Endodermal cell (in vitro differentiated cells): Measurements from ENCODE around the gene CCDC196. TPM values are rescaled to one million over a fixed set of nuclear protein-coding genes. Genes with fewer than 3 reads are reported as not detected.
A peak's percentile ranks its signal among the peaks of the same experiment; 100 is the strongest.

Source experiments
- DNase-seq: peaks from one replicate; pipeline ENCODE4 v3.0.0-alpha.2; 2017
- H3K27ac ChIP-seq: 2 replicates; pipeline ENCODE4 v1.5.1; 2013; ENCODE audit warnings: mild to moderate bottlenecking, low read depth, low read length, moderate library complexity
- H3K27me3 ChIP-seq: 2 replicates; pipeline ENCODE4 v1.6.1; 2013; ENCODE audit warnings: mild to moderate bottlenecking, low read length, moderate library complexity; ENCODE audit not compliant: insufficient read depth, control insufficient read depth, poor library complexity, severe bottlenecking
- H3K36me3 ChIP-seq: 2 replicates; pipeline ENCODE4 v1.7.0; 2013; ENCODE audit warnings: mild to moderate bottlenecking, low read length, moderate library complexity; ENCODE audit not compliant: control insufficient read depth, insufficient read depth
- H3K4me1 ChIP-seq: one replicate; pipeline ENCODE4 v1.7.0; 2013; ENCODE audit warnings: low read length; ENCODE audit not compliant: control insufficient read depth, insufficient read depth
- H3K4me3 ChIP-seq: 2 replicates; pipeline ENCODE4 v1.5.1; 2013; ENCODE audit warnings: mild to moderate bottlenecking, low read length, moderate library complexity
- H3K9ac ChIP-seq: 2 replicates; pipeline ENCODE4 v1.6.1; 2013; ENCODE audit warnings: mild to moderate bottlenecking, low read length, moderate library complexity; ENCODE audit not compliant: poor library complexity, severe bottlenecking; ENCODE audit errors: extremely low read depth
- H3K9me3 ChIP-seq: 2 replicates; pipeline ENCODE4 v1.6.1; 2013; ENCODE audit warnings: mild to moderate bottlenecking, low read length, moderate library complexity; ENCODE audit not compliant: control insufficient read depth
- H3K27ac Mint-ChIP-seq: 2 replicates; pipeline ENCODE4 v1.8.0; 2020; ENCODE audit warnings: mixed read lengths
- H3K27me3 Mint-ChIP-seq: 2 replicates; pipeline ENCODE4 v1.8.0; 2021; ENCODE audit warnings: mild to moderate bottlenecking, mixed read lengths; ENCODE audit not compliant: insufficient read depth
- H3K36me3 Mint-ChIP-seq: 2 replicates; pipeline ENCODE4 v1.8.0; 2020; ENCODE audit warnings: low read depth, mixed read lengths
- H3K4me1 Mint-ChIP-seq: 2 replicates; pipeline ENCODE4 v1.8.0; 2020; ENCODE audit warnings: mixed read lengths
- H3K4me3 Mint-ChIP-seq: 2 replicates; pipeline ENCODE4 v1.8.0; 2020; ENCODE audit warnings: mild to moderate bottlenecking, moderate library complexity, mixed read lengths
- H3K9me3 Mint-ChIP-seq: 2 replicates; pipeline ENCODE4 v1.8.0; 2020; ENCODE audit warnings: mild to moderate bottlenecking, mixed read lengths
- WGBS, 2 experiments: methylation state at CpG; one replicate each; pipeline versions ENCODE4 v1.1.5 to v1.1.7; 2013; ENCODE audit warnings: missing lambda C conversion rate in 2 of 2, mixed read lengths in 1 of 2; ENCODE audit not compliant: insufficient coverage in 1 of 2, insufficient read length in 1 of 2; 5-methylcytosine and 5-hydroxymethylcytosine counted together
- total RNA-seq, 2 donors: library from RNA; stranded (reverse); fragmentation: NEBNext Ultra II Directional in 1 of 2; extraction: Animal tissue kit (Norgen Biotek cat#: 25700) in 1 of 2; gene quantifications; 2 replicates in 1 of 2; 3 replicates in 1 of 2; pipeline ENCODE4 v1.2.1, GENCODE V29; 2021
- TF ChIP-seq, protein P1 (sequence below): fragments of 200-600 bp; sonication (generic); conservative IDR thresholded peaks from 2 replicates; pipeline ENCODE4 v1.5.0; 2021; ENCODE audit warnings: antibody characterized with exemption, mild to moderate bottlenecking

CCDC196 gene
- total RNA-seq, 2 donors from 2014 or later = not detected

DNA sequence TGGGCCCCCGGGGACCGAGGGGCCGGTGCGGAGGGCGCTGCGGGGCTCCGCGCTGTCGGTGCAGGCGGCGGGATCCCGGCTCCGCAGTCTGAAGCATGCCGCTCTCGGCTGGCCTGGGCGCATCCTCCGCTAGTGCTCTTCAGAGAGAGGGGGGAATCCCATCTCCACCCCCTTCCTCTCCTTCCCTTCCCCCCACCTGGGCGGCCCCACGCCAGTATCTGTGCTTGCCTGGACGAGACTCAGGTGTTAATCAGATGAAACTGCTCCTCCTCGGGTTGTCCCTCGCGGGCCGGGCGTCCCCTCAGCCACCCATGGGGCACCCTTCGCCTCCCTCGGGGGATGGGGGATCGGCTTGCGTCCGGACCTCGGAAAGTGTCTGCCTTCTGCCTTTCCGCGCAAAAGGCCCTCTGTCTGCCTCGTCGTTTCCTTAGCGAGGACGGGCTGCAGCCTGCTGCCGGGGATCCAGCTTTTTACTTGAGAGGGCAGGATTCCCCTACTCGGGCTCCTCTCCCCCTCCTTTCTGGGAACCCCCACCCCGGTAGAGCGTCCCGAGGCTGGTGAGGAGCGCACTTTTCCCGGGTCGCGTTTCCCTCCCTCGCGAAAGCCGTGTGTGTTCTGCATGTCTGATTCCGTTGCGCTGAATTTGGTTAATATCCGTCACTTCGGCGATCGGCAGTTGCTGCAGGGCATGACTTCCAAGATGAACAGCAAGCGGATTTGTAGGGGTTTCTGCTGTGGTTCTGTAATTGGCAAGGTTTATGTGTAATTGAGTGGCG lies 22.9 kb downstream of the CCDC196 start:
- Histone ChIP-seq H3K9ac (peak overlapping the region; percentile 65), H3K4me1 (no peaks in the 10 kb centered on the region), H3K9me3 (peaks cover 25% of the 10 kb centered on the region), H3K27me3 (peaks cover 22% of the 10 kb centered on the region), H3K36me3 (no peaks in the 10 kb centered on the region), H3K4me3 (peak overlapping the region; percentile 96), H3K27ac (peak overlapping the region; percentile 78)
- 0% methylated on average over 18 to 57 of the region's 57 CpGs for WGBS, 2 experiments
- Mint-ChIP-seq H3K9me3 (peaks cover 19% of the 10 kb centered on the region), H3K36me3 (no peaks in the 10 kb centered on the region), H3K27ac (no peak overlapping the region), H3K4me3 (peak overlapping the region; percentile 90), H3K27me3 (peaks cover 43% of the 10 kb centered on the region), H3K4me1 (peaks cover 4% of the 10 kb centered on the region)
- DNase-seq = peak; percentile 69
- TF ChIP-seq, protein P1, sequence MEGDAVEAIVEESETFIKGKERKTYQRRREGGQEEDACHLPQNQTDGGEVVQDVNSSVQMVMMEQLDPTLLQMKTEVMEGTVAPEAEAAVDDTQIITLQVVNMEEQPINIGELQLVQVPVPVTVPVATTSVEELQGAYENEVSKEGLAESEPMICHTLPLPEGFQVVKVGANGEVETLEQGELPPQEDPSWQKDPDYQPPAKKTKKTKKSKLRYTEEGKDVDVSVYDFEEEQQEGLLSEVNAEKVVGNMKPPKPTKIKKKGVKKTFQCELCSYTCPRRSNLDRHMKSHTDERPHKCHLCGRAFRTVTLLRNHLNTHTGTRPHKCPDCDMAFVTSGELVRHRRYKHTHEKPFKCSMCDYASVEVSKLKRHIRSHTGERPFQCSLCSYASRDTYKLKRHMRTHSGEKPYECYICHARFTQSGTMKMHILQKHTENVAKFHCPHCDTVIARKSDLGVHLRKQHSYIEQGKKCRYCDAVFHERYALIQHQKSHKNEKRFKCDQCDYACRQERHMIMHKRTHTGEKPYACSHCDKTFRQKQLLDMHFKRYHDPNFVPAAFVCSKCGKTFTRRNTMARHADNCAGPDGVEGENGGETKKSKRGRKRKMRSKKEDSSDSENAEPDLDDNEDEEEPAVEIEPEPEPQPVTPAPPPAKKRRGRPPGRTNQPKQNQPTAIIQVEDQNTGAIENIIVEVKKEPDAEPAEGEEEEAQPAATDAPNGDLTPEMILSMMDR = no peak

DNA sequence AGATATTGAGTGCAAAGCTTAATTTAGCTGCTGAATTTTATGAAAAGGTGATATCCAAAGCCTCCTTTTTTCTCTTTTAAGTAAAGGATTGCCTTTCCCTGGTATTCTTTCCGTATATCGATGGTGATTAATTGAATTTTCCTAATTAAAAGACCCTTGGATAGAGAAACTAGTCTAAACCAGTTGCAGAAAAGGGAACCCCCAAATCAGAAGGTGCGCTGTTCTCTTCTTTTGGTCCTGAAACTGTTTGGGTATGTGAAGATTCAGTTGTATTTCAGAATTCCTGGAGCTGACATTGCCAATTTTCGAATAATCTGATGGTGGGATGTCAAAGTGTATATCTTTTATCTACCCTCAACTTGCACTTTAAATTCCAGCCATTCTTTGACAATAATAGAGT lies 23.7 kb downstream of the CCDC196 start:
- Mint-ChIP-seq H3K27me3 (peaks cover 46% of the 10 kb centered on the region), H3K4me1 (peaks cover 4% of the 10 kb centered on the region), H3K36me3 (no peaks in the 10 kb centered on the region), H3K4me3 (peak overlapping the region; percentile 90), H3K9me3 (peaks cover 19% of the 10 kb centered on the region), H3K27ac (no peak overlapping the region)
- Histone ChIP-seq H3K36me3 (no peaks in the 10 kb centered on the region), H3K27me3 (peaks cover 22% of the 10 kb centered on the region), H3K4me3 (peak overlapping the region; percentile 96), H3K27ac (no peak overlapping the region), H3K9ac (no peak overlapping the region), H3K9me3 (peaks cover 18% of the 10 kb centered on the region), H3K4me1 (no peaks in the 10 kb centered on the region)
- TF ChIP-seq, protein P1 = no peak
- WGBS, 2 experiments = 60 to 61% methylated on average over 2 to 3 of the region's 4 CpGs
- DNase-seq = no peak

DNA sequence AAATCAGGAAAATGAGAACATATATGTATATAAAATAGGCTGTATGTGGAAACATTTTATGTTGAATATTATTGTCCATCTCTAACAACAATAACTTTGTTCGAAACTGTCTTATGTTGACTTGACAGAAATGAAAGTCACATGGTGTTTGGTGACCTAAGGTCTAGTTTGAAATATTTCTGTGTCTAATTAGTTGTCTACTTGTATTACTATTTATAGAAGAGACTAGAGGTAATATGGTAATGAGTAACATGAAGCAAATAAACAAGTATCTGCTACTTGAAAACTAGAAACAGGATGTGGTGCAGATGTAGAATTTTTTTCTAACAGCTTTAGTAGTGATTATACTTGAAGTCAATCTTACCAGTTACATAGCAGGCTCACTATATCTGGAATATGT lies 25.7 kb downstream of the CCDC196 start:
- Histone ChIP-seq H3K27me3 (peaks cover 22% of the 10 kb centered on the region), H3K36me3 (no peaks in the 10 kb centered on the region), H3K4me3 (no peak overlapping the region), H3K9me3 (no peaks in the 10 kb centered on the region), H3K27ac (no peak overlapping the region), H3K9ac (no peak overlapping the region), H3K4me1 (no peaks in the 10 kb centered on the region)
- no peak overlapping the region for H3K4me3 Mint-ChIP-seq
- no peak overlapping the region for H3K27ac Mint-ChIP-seq
- H3K4me1 Mint-ChIP-seq = peaks cover 4% of the 10 kb centered on the region
- WGBS, 2 experiments = no CpG with 5 or more reads among the region's 1 CpG
- DNase-seq = no peak
- H3K36me3 Mint-ChIP-seq = no peaks in the 10 kb centered on the region
- H3K9me3 Mint-ChIP-seq = peaks cover 5% of the 10 kb centered on the region
- TF ChIP-seq, protein P1 = no peak
- H3K27me3 Mint-ChIP-seq = peaks cover 43% of the 10 kb centered on the region
